Measurements from ENCODE around the gene KNCN.

KNCN gene

DNA sequence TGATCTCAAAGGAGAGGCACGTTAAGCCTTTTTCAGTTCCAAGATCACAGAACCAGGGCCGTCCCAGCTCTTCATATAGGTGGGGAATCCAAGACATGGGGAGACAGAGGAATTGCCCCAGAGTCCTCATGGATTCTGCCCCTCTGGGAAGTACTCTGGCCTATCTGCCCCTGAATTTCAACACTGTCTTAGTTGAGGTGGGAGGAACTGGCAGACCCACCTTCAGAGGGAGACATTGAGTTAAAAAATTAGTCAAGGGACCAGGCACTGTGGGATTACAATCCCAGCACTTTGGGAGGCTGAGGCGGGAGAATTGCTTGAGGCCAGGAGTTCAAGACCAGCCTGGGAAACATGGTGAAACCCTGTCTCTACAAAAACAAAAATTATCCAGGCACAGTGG lies 2.1 kb upstream of the KNCN start:
- Histone ChIP-seq H3K27me3 (ENCODE audit: insufficient read depth, low read length) (peaks cover 3% of the 10 kb centered on the region; the same call in 1 of the 2 replicates), H3K9ac (ENCODE audit: low read depth, low read length) (no peak overlapping the region)
- WGBS = 92% methylated on average over 3 of the region's 3 CpGs

GRCh38 chr1:46552357-46553237 lies 1.1 kb upstream of the KNCN start:
- 94% methylated on average over 10 of the region's 10 CpGs for WGBS
- H3K4me1 ChIP-seq (ENCODE audit: insufficient read depth, low read length) = peaks cover 6% of the 10 kb centered on the region; the same call in 1 of the 2 replicates
- no peaks in the 10 kb centered on the region for H3K36me3 ChIP-seq (ENCODE audit: insufficient read depth, low read length)
- no peaks in the 10 kb centered on the region for H3K9me3 ChIP-seq (ENCODE audit: insufficient read depth, low read depth, low read length)
- no peak overlapping the region for H3K27ac ChIP-seq (ENCODE audit: low read depth, low read length)
- H3K27me3 ChIP-seq (ENCODE audit: insufficient read depth, low read length) = peaks cover 3% of the 10 kb centered on the region; the same call in 1 of the 2 replicates
- H3K9ac ChIP-seq (ENCODE audit: low read depth, low read length) = no peak overlapping the region
- no peak overlapping the region for H3K4me3 ChIP-seq (ENCODE audit: low read length)

More for the DNA sequence above, 2.1 kb upstream of the KNCN start:
- H3K4me1 ChIP-seq (ENCODE audit: insufficient read depth, low read length) = peaks cover 6% of the 10 kb centered on the region; the same call in 1 of the 2 replicates
- no peaks in the 10 kb centered on the region for H3K9me3 ChIP-seq (ENCODE audit: insufficient read depth, low read depth, low read length)
- H3K27ac ChIP-seq (ENCODE audit: low read depth, low read length) = no peak overlapping the region
- no peak overlapping the region for H3K4me3 ChIP-seq (ENCODE audit: low read length)
- H3K36me3 ChIP-seq (ENCODE audit: insufficient read depth, low read length) = no peaks in the 10 kb centered on the region

GRCh38 chr1:46550751-46551231 lies 656 bp downstream of the KNCN start:
- H3K36me3 ChIP-seq (ENCODE audit: insufficient read depth, low read length) = no peaks in the 10 kb centered on the region

DNA sequence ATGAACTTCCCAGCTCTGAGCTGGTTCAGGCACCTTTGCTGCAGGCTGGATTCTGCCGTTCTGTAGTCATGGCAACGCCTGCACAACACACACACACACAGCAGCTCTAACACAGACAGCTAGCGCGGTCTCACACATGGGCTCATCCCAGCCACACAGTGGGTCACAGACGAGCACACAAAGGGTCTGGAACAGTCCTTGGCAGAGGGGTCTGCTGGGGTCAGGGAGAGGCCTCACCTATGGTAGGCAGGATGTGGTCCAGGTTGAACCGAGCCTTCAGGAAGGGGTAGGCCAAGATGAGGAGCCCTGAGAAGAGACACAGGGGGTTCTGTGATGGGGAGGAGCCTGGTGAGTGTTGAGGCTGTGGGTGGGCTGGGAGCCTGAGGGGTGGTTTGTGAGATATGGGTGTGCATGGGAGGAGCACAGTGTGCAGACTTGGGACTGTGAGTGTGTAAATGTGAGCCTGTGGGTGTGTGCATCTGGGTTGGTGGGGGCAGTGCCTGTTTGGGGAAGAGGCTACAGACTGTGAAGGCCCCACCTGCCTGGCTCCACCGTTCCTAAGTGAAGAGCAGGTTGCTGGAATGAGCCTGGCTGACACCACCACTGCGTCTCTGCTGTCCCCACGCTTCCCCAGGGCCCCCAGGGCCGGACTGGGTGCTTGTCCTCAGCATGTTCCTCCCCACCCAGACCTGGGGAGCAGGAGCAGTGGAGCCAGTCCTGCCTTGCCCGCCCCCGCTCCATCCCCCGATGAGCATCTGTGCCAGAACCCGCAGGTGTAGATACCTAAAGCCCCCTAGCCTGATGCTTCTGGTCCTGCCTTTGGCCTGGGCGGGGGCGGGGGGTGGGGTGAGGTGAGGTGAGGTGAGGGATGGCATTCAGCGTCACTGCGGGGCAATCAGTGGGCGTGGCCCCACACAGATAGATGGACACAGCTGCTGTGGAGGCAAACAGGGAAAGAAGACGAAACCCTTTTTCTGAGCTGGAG lies 1.5 kb downstream of the KNCN start:
- Histone ChIP-seq H3K27me3 (ENCODE audit: insufficient read depth, low read length) (peaks cover 29% of the 10 kb centered on the region), H3K9ac (ENCODE audit: low read depth, low read length) (no peak overlapping the region), H3K4me1 (ENCODE audit: insufficient read depth, low read length) (peaks cover 6% of the 10 kb centered on the region; the same call in 1 of the 2 replicates), H3K27ac (ENCODE audit: low read depth, low read length) (no peak overlapping the region), H3K9me3 (ENCODE audit: insufficient read depth, low read depth, low read length) (no peaks in the 10 kb centered on the region), H3K36me3 (ENCODE audit: insufficient read depth, low read length) (no peaks in the 10 kb centered on the region), H3K4me3 (ENCODE audit: low read length) (no peak overlapping the region)
- 80% methylated on average over 20 of the region's 20 CpGs for WGBS

More at GRCh38 chr1:46550751-46551231, 656 bp downstream of the KNCN start:
- Histone ChIP-seq H3K9me3 (ENCODE audit: insufficient read depth, low read depth, low read length) (no peaks in the 10 kb centered on the region), H3K27ac (ENCODE audit: low read depth, low read length) (no peak overlapping the region), H3K4me3 (ENCODE audit: low read length) (no peak overlapping the region), H3K27me3 (ENCODE audit: insufficient read depth, low read length) (peaks cover 21% of the 10 kb centered on the region), H3K9ac (ENCODE audit: low read depth, low read length) (no peak overlapping the region), H3K4me1 (ENCODE audit: insufficient read depth, low read length) (peaks cover 6% of the 10 kb centered on the region; the same call in 1 of the 2 replicates)
- WGBS = 75% methylated on average over 17 of the region's 17 CpGs

GRCh38 chr1:46547481-46548383 lies 3.7 kb downstream of the KNCN start:
- H3K4me1 ChIP-seq (ENCODE audit: insufficient read depth, low read length) = peaks cover 6% of the 10 kb centered on the region; the same call in 1 of the 2 replicates
- H3K27ac ChIP-seq (ENCODE audit: low read depth, low read length) = no peak overlapping the region
- no peak overlapping the region for H3K4me3 ChIP-seq (ENCODE audit: low read length)
- H3K9me3 ChIP-seq (ENCODE audit: insufficient read depth, low read depth, low read length) = no peaks in the 10 kb centered on the region
- no peaks in the 10 kb centered on the region for H3K36me3 ChIP-seq (ENCODE audit: insufficient read depth, low read length)
- 84% methylated on average over 22 of the region's 22 CpGs for WGBS
- no peak overlapping the region for H3K9ac ChIP-seq (ENCODE audit: low read depth, low read length)
- H3K27me3 ChIP-seq (ENCODE audit: insufficient read depth, low read length) = peaks cover 51% of the 10 kb centered on the region

DNA sequence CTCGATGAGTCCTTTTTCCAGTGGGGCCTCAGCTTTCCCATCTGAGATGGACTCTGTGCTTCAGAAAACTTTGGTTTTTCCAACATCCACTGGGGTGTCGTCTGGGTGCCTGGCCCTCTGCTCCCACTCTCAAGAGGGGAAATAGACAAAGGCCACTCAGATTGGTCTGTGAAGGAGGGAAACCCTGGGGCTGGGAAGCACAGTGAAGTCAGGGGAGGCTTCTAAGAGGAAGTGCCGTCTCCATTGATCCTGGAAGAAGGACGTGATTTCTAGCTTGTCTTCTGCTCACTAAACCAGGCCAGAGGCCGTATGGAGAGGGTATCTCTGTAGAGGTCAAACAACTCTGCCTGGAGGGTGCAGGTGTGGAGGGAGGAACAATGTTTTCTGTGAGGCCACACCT lies 5.2 kb downstream of the KNCN start:
- peaks cover 6% of the 10 kb centered on the region; the same call in 1 of the 2 replicates for H3K4me1 ChIP-seq (ENCODE audit: insufficient read depth, low read length)
- H3K27me3 ChIP-seq (ENCODE audit: insufficient read depth, low read length) = peaks cover 66% of the 10 kb centered on the region
- no peak overlapping the region for H3K9ac ChIP-seq (ENCODE audit: low read depth, low read length)
- H3K27ac ChIP-seq (ENCODE audit: low read depth, low read length) = no peak overlapping the region
- no peak overlapping the region for H3K4me3 ChIP-seq (ENCODE audit: low read length)
- H3K36me3 ChIP-seq (ENCODE audit: insufficient read depth, low read length) = no peaks in the 10 kb centered on the region
- H3K9me3 ChIP-seq (ENCODE audit: insufficient read depth, low read depth, low read length) = no peaks in the 10 kb centered on the region
- 70% methylated on average over 5 of the region's 5 CpGs for WGBS

- no peaks in the 10 kb centered on the region for H3K36me3 ChIP-seq (ENCODE audit: insufficient read depth, low read length)
- peaks cover 71% of the 10 kb centered on the region for H3K27me3 ChIP-seq (ENCODE audit: insufficient read depth, low read length)
- H3K27ac ChIP-seq (ENCODE audit: low read depth, low read length) = no peak overlapping the region
- H3K4me3 ChIP-seq (ENCODE audit: low read length) = no peak overlapping the region
- H3K9me3 ChIP-seq (ENCODE audit: insufficient read depth, low read depth, low read length) = no peaks in the 10 kb centered on the region
- no peak overlapping the region for H3K9ac ChIP-seq (ENCODE audit: low read depth, low read length)
- 79% methylated on average over 3 of the region's 3 CpGs for WGBS
- H3K4me1 ChIP-seq (ENCODE audit: insufficient read depth, low read length) = peaks cover 6% of the 10 kb centered on the region; the same call in 1 of the 2 replicates
Measured at GRCh38 chr1:46545784-46546183, 5.7 kb downstream of the KNCN start.

DNA sequence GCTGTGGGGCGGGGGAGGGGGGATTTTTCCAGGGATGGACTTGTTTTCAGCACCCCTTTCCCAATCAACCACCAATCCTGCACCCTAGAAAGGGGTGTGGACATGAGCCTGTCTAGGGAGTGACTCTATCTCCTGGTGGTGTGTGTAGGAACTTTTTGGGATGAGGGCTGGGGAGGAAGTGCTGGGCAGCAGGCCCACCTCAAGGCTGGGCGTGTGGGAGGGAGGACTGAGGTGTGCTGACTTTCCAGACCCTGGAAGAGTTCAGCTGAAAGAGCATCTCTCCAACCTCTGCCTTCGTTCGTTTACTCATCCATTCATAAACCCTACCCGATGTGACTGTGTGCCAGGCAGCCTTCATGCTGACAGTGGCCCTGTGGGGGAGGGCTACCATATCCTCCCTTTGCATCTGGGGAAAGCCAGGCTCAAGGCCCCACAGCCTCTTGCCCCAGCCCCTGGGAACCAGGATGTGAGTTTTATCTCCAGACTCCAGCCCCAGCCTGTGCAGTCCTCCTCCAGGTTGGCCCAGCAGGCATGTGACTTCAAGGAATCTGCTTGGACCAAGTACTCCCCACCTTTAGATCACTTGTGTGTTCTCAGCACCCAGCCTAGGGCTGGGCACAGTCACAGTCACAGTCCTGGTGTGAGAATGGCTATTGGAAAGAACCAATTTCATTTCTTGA lies 6.7 kb downstream of the KNCN start:
- Histone ChIP-seq H3K4me1 (ENCODE audit: insufficient read depth, low read length) (no peaks in the 10 kb centered on the region), H3K4me3 (ENCODE audit: low read length) (peak overlapping the region; percentile 55), H3K36me3 (ENCODE audit: insufficient read depth, low read length) (no peaks in the 10 kb centered on the region), H3K27ac (ENCODE audit: low read depth, low read length) (no peak overlapping the region), H3K27me3 (ENCODE audit: insufficient read depth, low read length) (peaks cover 79% of the 10 kb centered on the region), H3K9me3 (ENCODE audit: insufficient read depth, low read depth, low read length) (no peaks in the 10 kb centered on the region), H3K9ac (ENCODE audit: low read depth, low read length) (no peak overlapping the region)
- WGBS = 55% methylated on average over 4 of the region's 5 CpGs

DNA sequence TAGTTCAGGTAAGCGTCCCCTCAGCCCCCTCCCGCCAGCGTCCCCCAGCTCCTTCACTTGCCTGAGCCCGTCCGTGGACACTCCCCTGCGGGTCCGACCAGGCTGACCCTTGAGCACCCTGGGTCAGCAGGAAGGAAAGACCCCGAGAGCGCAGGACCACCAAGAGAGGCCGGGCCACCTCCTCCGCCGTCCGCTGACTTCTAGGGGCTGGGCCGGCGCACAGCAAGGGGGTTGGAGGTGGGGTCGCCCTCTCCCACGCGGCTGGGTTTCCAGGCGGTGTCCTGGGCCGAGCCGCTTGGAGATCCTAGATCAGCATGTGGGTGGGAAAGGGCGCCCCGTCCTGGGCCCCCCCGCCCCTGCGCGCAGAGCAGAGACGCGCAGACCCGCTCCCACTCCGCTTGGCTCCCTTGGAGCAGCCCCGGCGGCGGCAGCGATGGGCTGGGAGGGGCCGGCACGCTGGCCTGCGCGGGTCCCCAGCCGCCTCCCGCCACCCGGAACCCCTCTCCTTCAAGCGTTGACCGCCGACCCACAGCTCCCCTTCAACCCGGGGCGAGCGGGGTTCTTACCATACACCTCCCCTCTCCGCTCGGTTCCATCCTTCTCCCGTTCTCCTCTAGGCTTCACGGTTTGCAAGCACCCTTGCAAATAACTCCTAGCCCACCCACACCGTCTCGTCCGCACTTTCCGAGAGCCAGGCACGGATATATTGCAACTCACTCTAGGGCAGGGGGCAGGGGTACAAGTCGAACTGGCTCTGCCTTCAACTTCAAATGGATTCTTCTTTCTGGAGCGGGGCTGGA lies 7.5 kb downstream of the KNCN start:
- H3K9ac ChIP-seq (ENCODE audit: low read depth, low read length) = no peak overlapping the region
- no peaks in the 10 kb centered on the region for H3K9me3 ChIP-seq (ENCODE audit: insufficient read depth, low read depth, low read length)
- H3K4me3 ChIP-seq (ENCODE audit: low read length) = peak overlapping the region; percentile 55
- WGBS = 3% methylated on average over 57 of the region's 58 CpGs
- no peak overlapping the region for H3K27ac ChIP-seq (ENCODE audit: low read depth, low read length)
- H3K4me1 ChIP-seq (ENCODE audit: insufficient read depth, low read length) = no peaks in the 10 kb centered on the region
- no peaks in the 10 kb centered on the region for H3K36me3 ChIP-seq (ENCODE audit: insufficient read depth, low read length)
- peaks cover 86% of the 10 kb centered on the region for H3K27me3 ChIP-seq (ENCODE audit: insufficient read depth, low read length)

All from HUES64 (cell line).